K562 (cell line): ENCODE data around the gene NUB1. TPM values are rescaled to one million over a fixed set of nuclear protein-coding genes. Genes with fewer than 3 reads are reported as not detected.

Experiments
- ATAC-seq: fragments of 200-7000 bp; cut with Tn5 transposase; 3 replicates; pipeline ENCODE4 v1.9.1; 2020; ENCODE audit warnings: moderate library complexity
- BruUV-seq: library from RNA; stranded (reverse); fragments of 400-500 nt; replicated peaks from 2 replicates; lab custom pipeline; 2021; lab: Mats Ljungman, UMichigan
- CTCF ChIA-PET: fragments of 300-600 bp; formaldehyde crosslinking; extraction: SDS; loops from one replicate; lab custom pipeline; 2021; ENCODE audit warnings: low intra/inter-chr PET ratio; lab: Yijun Ruan, JAX
- POLR2A ChIA-PET: fragments of 300-600, 350-650 bp; sonication (Branson Sonifier 250); formaldehyde crosslinking; extraction: SDS; loops from one replicate; lab custom pipeline; 2021; ENCODE audit warnings: antibody characterized with exemption, inconsistent platforms; lab: Yijun Ruan, JAX
- DNase-seq, 4 experiments: peaks; one replicate each; pipeline versions ENCODE4 v3.0.0 to v3.0.0-alpha.2; 2011 to 2018; ENCODE audit warnings: low spot score in 3 of 4, mixed read lengths in 3 of 4; ENCODE audit errors: extremely low read depth in 1 of 4
- FAIRE-seq: peaks from 2 replicates; lab custom pipeline; 2011; peaks lifted over from hg19 to GRCh38; lab: Jason Lieb, UNC
- H2AFZ ChIP-seq: 2 replicates; pipeline ENCODE4 v1.6.0; 2011; ENCODE audit warnings: low read depth, low read length, control low read depth, inconsistent platforms
- H3K27ac ChIP-seq: fragments of 200-600 bp; 3 replicates; pipeline ENCODE4 v1.8.0; 2011; ENCODE audit warnings: low read depth, mild to moderate bottlenecking, control low read depth, inconsistent platforms, low read length, moderate library complexity, mixed read lengths; ENCODE audit errors: extremely low read depth
- H3K27me3 ChIP-seq, 2 experiments: fragments of 300-600 bp in 1 of 2; 2 replicates in 1 of 2; 3 replicates in 1 of 2; pipeline versions ENCODE4 v1.6.0 to v1.8.0; 2011; ENCODE audit warnings: inconsistent platforms in 2 of 2, low read length in 2 of 2, mild to moderate bottlenecking in 1 of 2, mixed read lengths in 1 of 2, moderate library complexity in 1 of 2; ENCODE audit not compliant: control insufficient read depth in 2 of 2, insufficient read depth in 2 of 2
- H3K36me3 ChIP-seq: fragments of 300-600 bp; 3 replicates; pipeline ENCODE4 v1.8.0; 2011; ENCODE audit warnings: mild to moderate bottlenecking, low read length, inconsistent platforms; ENCODE audit not compliant: control insufficient read depth, insufficient read depth
- H3K4me1 ChIP-seq, 2 experiments: fragments of 200-600 bp in 1 of 2; replicated peaks in 1 of 2; 2 replicates in 1 of 2; 3 replicates in 1 of 2; pipeline versions ENCODE4 v1.5.1 to v1.8.0; 2011; ENCODE audit warnings: inconsistent platforms in 2 of 2, low read length in 2 of 2, mild to moderate bottlenecking in 1 of 2, mixed read lengths in 1 of 2, moderate library complexity in 1 of 2; ENCODE audit not compliant: control insufficient read depth in 2 of 2, insufficient read depth in 2 of 2
- H3K4me2 ChIP-seq: 2 replicates; pipeline ENCODE4 v1.6.1; 2011; ENCODE audit warnings: low read length, control low read depth, inconsistent platforms, mixed read lengths; ENCODE audit not compliant: insufficient read depth
- H3K4me3 ChIP-seq: fragments of 200-600 bp; sonication (generic), shearing (Covaris generic); 2 replicates; pipeline ENCODE4 v1.5.1; 2016; ENCODE audit warnings: control low read depth, inconsistent platforms
- H3K79me2 ChIP-seq: fragments of 200-600 bp; 3 replicates; pipeline ENCODE4 v1.8.0; 2011; ENCODE audit warnings: low read length, inconsistent platforms; ENCODE audit not compliant: control insufficient read depth, insufficient read depth
- H3K9ac ChIP-seq, 2 experiments: 2 replicates each; pipeline versions ENCODE4 v1.6.0 to v1.6.1; 2011; ENCODE audit warnings: low read depth in 2 of 2, low read length in 2 of 2, control low read depth in 1 of 2, inconsistent platforms in 1 of 2, mild to moderate bottlenecking in 1 of 2, mixed read lengths in 1 of 2; ENCODE audit not compliant: insufficient read depth in 1 of 2
- H3K9me1 ChIP-seq: one replicate; pipeline ENCODE4 v1.6.0; 2011; ENCODE audit warnings: inconsistent platforms, mild to moderate bottlenecking, low read length, moderate library complexity; ENCODE audit not compliant: control insufficient read depth, insufficient read depth
- H3K9me3 ChIP-seq: replicated peaks from 2 replicates; pipeline ENCODE4 v1.5.1; 2011; ENCODE audit warnings: low read depth, low read length, inconsistent platforms; ENCODE audit not compliant: control insufficient read depth, insufficient read depth
- H4K20me1 ChIP-seq: replicated peaks from 2 replicates; pipeline ENCODE4 v1.6.1; 2011; ENCODE audit warnings: low read length, inconsistent platforms, mixed read lengths; ENCODE audit not compliant: control insufficient read depth, insufficient read depth
- EZH2 ChIP-seq: IDR thresholded peaks from 2 replicates; pipeline ENCODE4 v1.6.1; 2012; ENCODE audit warnings: low read depth, mild to moderate bottlenecking, inconsistent platforms, low read length, borderline replicate concordance
- HMGN3 ChIP-seq: IDR thresholded peaks from 2 replicates; pipeline ENCODE4 v1.6.1; 2011; ENCODE audit warnings: borderline replicate concordance, low read depth, mild to moderate bottlenecking, mixed read lengths, low read length; ENCODE audit not compliant: insufficient read length; ENCODE audit errors: extremely low read depth
- HNRNPH1 ChIP-seq: fragments of 200-400 bp; formaldehyde crosslinking; optimal IDR thresholded peaks from 2 replicates; pipeline ENCODE3; 2017; ENCODE audit warnings: low read depth, mild to moderate bottlenecking, low read length, moderate library complexity
- NCOA4 ChIP-seq: fragments of 450-650 bp; IDR thresholded peaks from 2 replicates; pipeline ENCODE4 v1.6.1; 2018; ENCODE audit warnings: mild to moderate bottlenecking; ENCODE audit not compliant: partially characterized antibody
- PHB2 ChIP-seq: fragments of 450-650 bp; IDR thresholded peaks from 2 replicates; pipeline ENCODE4 v1.6.1; 2017; ENCODE audit warnings: low read depth
- ZBTB26 ChIP-seq: fragments of 450-650 bp; formaldehyde crosslinking; IDR thresholded peaks from 2 replicates; pipeline ENCODE4 v1.4.0; 2022; ENCODE audit warnings: missing genetic modification characterization
- WGBS: fragments of 100-300 bp; shearing (Covaris generic); methylation state at CpG from one replicate; pipeline ENCODE4 v1.1.6; 2016; ENCODE audit warnings: low coverage, mixed read lengths; ENCODE audit not compliant: insufficient coverage; ENCODE audit errors: missing lambda C conversion rate; 5-methylcytosine and 5-hydroxymethylcytosine counted together
- in situ Hi-C: fragments of 300-500 bp; cut with MboI; formaldehyde crosslinking; loops from 4 replicates; pipeline ENCODE4 v1.15.0; 2018; ENCODE audit warnings: inconsistent platforms, mixed read lengths
- intact Hi-C: fragments of 100-400 bp; cut with micrococcal nuclease; formaldehyde crosslinking; loops from 2 replicates; pipeline ENCODE4 v1.14.2; 2022
- polyA plus RNA-seq, 8 experiments: library from polyadenylated mRNA; depleted of rRNA in 4 of 8; stranded (reverse) in 5 of 8; unstranded in 3 of 8; fragments of >200 nt; fragmentation: Nextera tagmentation in 2 of 8; fragmentation: Illumina TruSeq in 1 of 8; extraction: Ambion mirVana in 2 of 8; extraction: Trizol in 1 of 8; gene quantifications; 2 replicates each; pipeline versions ENCODE4 v1.2.1 to v1.2.3, GENCODE V29; 2011 to 2014; ENCODE audit warnings: inconsistent platforms in 1 of 8, missing spikeins in 1 of 8
- total RNA-seq, 7 experiments: library from RNA; depleted of rRNA in 6 of 7; stranded (reverse); fragments of >200 nt in 6 of 7; fragmentation: Illumina TruSeq in 2 of 7; extraction: Trizol in 2 of 7; gene quantifications; 2 replicates each; pipeline versions ENCODE4 v1.2.1 to v1.2.3, GENCODE V29; 2011 to 2021; ENCODE audit warnings: low replicate concordance in 1 of 7

Gene NUB1
- total and polyA plus RNA-seq, 9 of the 15 experiments (the other 6 are each of a cell fraction or from before 2014, with no cell fraction given) = 43.2 to 159 (median 85.2) TPM

GRCh38 chr7:151374139-151374538, 32.5 kb downstream of the NUB1 start:
- ChIA-PET POLR2A (interaction anchor here (0.5 kb wide), 1 partner anchor 37 kb away, joined by 3 read pairs; no protein-coding TSS in a partner anchor), CTCF (no interaction called here)
- 81% methylated on average over 15 of the region's 15 CpGs for WGBS
- no peak overlapping the region for H3K4me2 ChIP-seq
- no TSS peak for BruUV-seq
- no peaks in the 10 kb centered on the region for H3K9me1 ChIP-seq
- H3K9me3 ChIP-seq = no peaks in the 10 kb centered on the region
- H3K4me1 ChIP-seq = peaks cover 0 to 16% of the 10 kb centered on the region in 2 experiments; a peak in 3 of 5 replicates
- no peak overlapping the region for H3K9ac ChIP-seq
- H4K20me1 ChIP-seq = no peaks in the 10 kb centered on the region
- peak; percentile 35 for TF ChIP-seq HMGN3
- no peak for TF ChIP-seq PHB2
- in situ Hi-C loops = no loop called here
- intact Hi-C loops = no loop called here
- H3K27me3 ChIP-seq = no peaks in the 10 kb centered on the region
- H2AFZ ChIP-seq = no peak overlapping the region
- DNase-seq (peak in 1 of 4 experiments; percentile 8), ATAC-seq (no peak), FAIRE-seq (no peak)
- H3K79me2 ChIP-seq = no peaks in the 10 kb centered on the region
- peaks cover 47% of the 10 kb centered on the region; the same call in 1 of the 3 replicates for H3K36me3 ChIP-seq
- H3K27ac ChIP-seq = no peak overlapping the region
- no peak overlapping the region for H3K4me3 ChIP-seq

DNA sequence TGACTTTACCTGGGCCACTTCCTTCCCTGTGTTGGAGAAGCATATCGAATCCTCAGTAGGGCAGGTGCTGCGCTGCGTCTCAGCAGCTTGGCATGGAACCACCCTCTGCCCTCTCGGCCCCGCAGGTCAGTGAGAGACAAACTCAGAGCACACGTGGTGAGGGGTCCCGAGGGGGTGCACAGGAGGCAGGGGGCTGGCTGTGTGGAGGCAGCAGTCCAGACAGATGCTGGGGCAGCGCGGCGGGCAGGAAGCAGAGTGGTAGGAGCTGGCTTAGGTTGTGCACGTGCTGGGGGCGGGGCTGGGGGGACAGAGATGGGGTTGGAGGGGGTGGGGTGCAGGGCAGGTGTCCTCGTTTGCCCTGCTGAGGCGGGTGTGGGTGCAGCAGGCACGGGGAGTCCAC, 33.1 kb downstream of the NUB1 start:
- WGBS = 52% methylated on average over 12 of the region's 15 CpGs
- intact Hi-C loops (no loop called here), in situ Hi-C loops (no loop called here)
- FAIRE-seq = no peak
- Histone ChIP-seq H3K79me2 (no peaks in the 10 kb centered on the region), H3K9ac (peak overlapping the region in 1 of 2 experiments; percentile 38; a peak in 1 of 4 replicates), H3K9me3 (no peaks in the 10 kb centered on the region), H2AFZ (no peak overlapping the region)
- POLR2A ChIA-PET = interaction anchor here (0.5 kb wide), 1 partner anchor 37 kb away, joined by 3 read pairs; no protein-coding TSS in a partner anchor
- TF ChIP-seq NCOA4 (no peak), EZH2 (no peak), ZBTB26 (CRISPR knock-in tag) (no peak), HNRNPH1 (no peak)
- TF ChIP-seq, all 486 proteins: peak for 0
- Histone ChIP-seq H3K27ac (no peak overlapping the region), H3K4me3 (no peak overlapping the region), H4K20me1 (0 out of 2 replicates have a peak, but pooled peaks cover 4% of the 10 kb centered on the region), H3K4me2 (no peak overlapping the region), H3K9me1 (no peaks in the 10 kb centered on the region), H3K4me1 (peaks cover 0 to 18% of the 10 kb centered on the region in 2 experiments; a peak in 3 of 5 replicates), H3K27me3 (no peaks in the 10 kb centered on the region), H3K36me3 (peaks cover 42% of the 10 kb centered on the region; the same call in 1 of the 3 replicates)
- DNase-seq = no peak
- no peak for ATAC-seq
- BruUV-seq = no TSS peak
- CTCF ChIA-PET = no interaction called here
